HepG2 (cell line): Measurements from ENCODE around the gene NFATC3. TPM values are rescaled to one million over a fixed set of nuclear protein-coding genes. Genes with fewer than 3 reads are reported as not detected.

Experiments
- CREM ChIP-seq, 2 experiments: sonication (generic) in 1 of 2; formaldehyde crosslinking in 1 of 2; IDR thresholded peaks; 2 replicates each; pipeline versions ENCODE4 v1.4.0 to v1.6.1; 2016 to 2020; ENCODE audit warnings: antibody characterized with exemption in 1 of 2, mild to moderate bottlenecking in 1 of 2, missing genetic modification reagents in 1 of 2
- FOXK2 ChIP-seq: fragments of 450-650 bp; IDR thresholded peaks from 2 replicates; pipeline ENCODE4 v1.6.1; 2016
- GABPA ChIP-seq, 2 experiments: IDR thresholded peaks; 2 replicates each; pipeline ENCODE4 v1.6.1; 2011 to 2016; ENCODE audit warnings: low read depth in 2 of 2, low read length in 1 of 2, missing biosample characterization in 1 of 2, missing genetic modification characterization in 1 of 2
- GATAD1 ChIP-seq: IDR thresholded peaks from 2 replicates; pipeline ENCODE4 v1.6.1; 2016; ENCODE audit warnings: missing genetic modification reagents, missing compliant biosample characterization
- GTF3A ChIP-seq: sonication (generic); formaldehyde crosslinking; conservative IDR thresholded peaks from 2 replicates; pipeline ENCODE4 v1.4.0; 2020; ENCODE audit warnings: mild to moderate bottlenecking, missing genetic modification reagents
- MAFG ChIP-seq: sonication (generic); formaldehyde crosslinking; IDR thresholded peaks from 2 replicates; pipeline ENCODE4 v1.5.1; 2020; ENCODE audit warnings: mild to moderate bottlenecking, missing genetic modification reagents
- PAX8 ChIP-seq: sonication (generic); formaldehyde crosslinking; IDR thresholded peaks from 2 replicates; pipeline ENCODE4 v1.8.0; 2022; ENCODE audit warnings: mild to moderate bottlenecking, missing genetic modification reagents, borderline replicate concordance
- POGZ ChIP-seq: sonication (generic); formaldehyde crosslinking; IDR thresholded peaks from 2 replicates; pipeline ENCODE4 v1.4.0; 2020; ENCODE audit warnings: mild to moderate bottlenecking, missing genetic modification reagents
- ZC3H13 ChIP-seq: sonication (generic); formaldehyde crosslinking; IDR thresholded peaks from 2 replicates; pipeline ENCODE4 v1.8.1; 2023; ENCODE audit warnings: mild to moderate bottlenecking, missing genetic modification reagents, moderate library complexity
- ZNF251 ChIP-seq: sonication (generic); formaldehyde crosslinking; IDR thresholded peaks from 2 replicates; pipeline ENCODE4 v1.9.0; 2021; ENCODE audit warnings: mild to moderate bottlenecking, missing genetic modification reagents
- ZNF724P ChIP-seq: sonication (generic); formaldehyde crosslinking; IDR thresholded peaks from 2 replicates; pipeline ENCODE4 v1.8.0; 2022; ENCODE audit warnings: missing genetic modification reagents, borderline replicate concordance
- ZNF772 ChIP-seq: sonication (generic); formaldehyde crosslinking; IDR thresholded peaks from 2 replicates; pipeline ENCODE4 v1.5.0; 2020; ENCODE audit warnings: mild to moderate bottlenecking, missing genetic modification reagents
- polyA plus RNA-seq, 8 experiments: library from polyadenylated mRNA; depleted of rRNA in 3 of 8; stranded (reverse) in 7 of 8; unstranded in 1 of 8; fragments of >200 nt; fragmentation: Illumina TruSeq in 4 of 8; extraction: Trizol in 4 of 8; gene quantifications; 2 replicates each; pipeline versions ENCODE4 v1.2.1 to v1.2.3, GENCODE V29; 2011 to 2016; ENCODE audit warnings: low read depth in 4 of 8, missing spikeins in 1 of 8, mixed read lengths in 1 of 8; ENCODE audit not compliant: insufficient read depth in 1 of 8
- total RNA-seq, 5 experiments: library from RNA; depleted of rRNA; stranded (reverse); fragments of >200 nt; fragmentation: Illumina TruSeq; extraction: Trizol; gene quantifications; 2 replicates each; pipeline ENCODE4 v1.2.3, GENCODE V29; 2016; ENCODE audit warnings: low read depth in 1 of 5
- TF ChIP-seq, protein P1 (sequence below): sonication (generic); formaldehyde crosslinking; IDR thresholded peaks from 2 replicates; pipeline ENCODE4 v1.5.0; 2020; ENCODE audit warnings: missing genetic modification reagents
- TF ChIP-seq, protein P2 (sequence below): sonication (generic); formaldehyde crosslinking; IDR thresholded peaks from 2 replicates; pipeline ENCODE4 v1.8.1; 2023; ENCODE audit warnings: missing genetic modification reagents, mild to moderate bottlenecking, borderline replicate concordance
- TF ChIP-seq, protein P3 (sequence below): sonication (generic); formaldehyde crosslinking; IDR thresholded peaks from 2 replicates; pipeline ENCODE4 v1.5.0; 2020; ENCODE audit warnings: missing genetic modification reagents, mild to moderate bottlenecking, borderline replicate concordance
- TF ChIP-seq, protein P4 (sequence below): sonication (generic); formaldehyde crosslinking; IDR thresholded peaks from 2 replicates; pipeline ENCODE4 v1.4.0; 2020; ENCODE audit warnings: missing genetic modification reagents, borderline replicate concordance
- TF ChIP-seq, protein P5 (sequence below): sonication (generic); formaldehyde crosslinking; conservative IDR thresholded peaks from 2 replicates; pipeline ENCODE4 v1.4.0; 2020; ENCODE audit warnings: mild to moderate bottlenecking, missing genetic modification reagents, moderate library complexity

NFATC3 gene
- total and polyA plus RNA-seq, 2 of the 13 experiments (the other 11 are each of a cell fraction or from before 2014, with no cell fraction given), result 52.6 to 62.7 TPM

DNA sequence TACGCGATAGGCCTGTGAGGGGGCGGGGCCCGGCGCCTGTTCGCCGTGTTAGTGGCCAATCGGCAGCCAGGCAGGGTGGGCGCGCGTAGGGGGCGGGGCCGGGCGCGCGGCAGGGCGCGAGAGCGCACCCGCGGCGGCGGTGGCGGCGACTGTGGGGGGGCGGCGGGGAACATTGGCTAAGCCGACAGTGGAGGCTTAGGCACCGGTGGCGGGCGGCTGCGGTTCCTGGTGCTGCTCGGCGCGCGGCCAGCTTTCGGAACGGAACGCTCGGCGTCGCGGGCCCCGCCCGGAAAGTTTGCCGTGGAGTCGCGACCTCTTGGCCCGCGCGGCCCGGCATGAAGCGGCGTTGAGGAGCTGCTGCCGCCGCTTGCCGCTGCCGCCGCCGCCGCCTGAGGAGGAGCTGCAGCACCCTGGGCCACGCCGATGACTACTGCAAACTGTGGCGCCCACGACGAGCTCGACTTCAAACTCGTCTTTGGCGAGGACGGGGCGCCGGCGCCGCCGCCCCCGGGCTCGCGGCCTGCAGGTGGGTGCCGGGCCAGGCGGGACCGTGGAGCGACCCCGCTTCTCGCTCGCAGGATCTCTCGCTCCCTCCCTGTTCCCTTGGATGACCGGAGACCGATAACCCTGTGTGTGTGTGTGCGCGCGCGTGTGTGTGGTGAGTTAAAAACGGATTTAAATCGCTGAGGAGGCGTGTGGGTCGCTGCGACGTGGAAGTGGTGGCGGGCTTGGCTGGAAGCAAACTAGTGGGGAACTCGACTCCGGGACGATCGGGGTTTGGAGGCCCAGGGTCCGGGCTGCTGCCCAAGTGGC lies at the start of gene NFATC3 (continued):
- TF ChIP-seq, protein P1, sequence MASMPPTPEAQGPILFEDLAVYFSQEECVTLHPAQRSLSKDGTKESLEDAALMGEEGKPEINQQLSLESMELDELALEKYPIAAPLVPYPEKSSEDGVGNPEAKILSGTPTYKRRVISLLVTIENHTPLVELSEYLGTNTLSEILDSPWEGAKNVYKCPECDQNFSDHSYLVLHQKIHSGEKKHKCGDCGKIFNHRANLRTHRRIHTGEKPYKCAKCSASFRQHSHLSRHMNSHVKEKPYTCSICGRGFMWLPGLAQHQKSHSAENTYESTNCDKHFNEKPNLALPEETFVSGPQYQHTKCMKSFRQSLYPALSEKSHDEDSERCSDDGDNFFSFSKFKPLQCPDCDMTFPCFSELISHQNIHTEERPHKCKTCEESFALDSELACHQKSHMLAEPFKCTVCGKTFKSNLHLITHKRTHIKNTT (CRISPR knock-in tag), result no peak
- TF ChIP-seq POGZ (no peak; the same call in 1 of the 2 replicates), ZNF724P (no peak), ZC3H13 (CRISPR knock-in tag) (peak; percentile 44; the same call in 1 of the 2 replicates), FOXK2 (no peak), CREM (IDR thresholded peaks at IDR 0.05) (no peak), CREM (CRISPR knock-in tag; IDR thresholded peaks at IDR 0.05) (no peak), PAX8 (no peak), ZNF772 (CRISPR knock-in tag) (no peak), MAFG (CRISPR knock-in tag) (0 out of 2 replicates have a peak, but pooled peaks have one; percentile 35), GTF3A (no peak), ZNF251 (CRISPR knock-in tag) (no peak), GATAD1 (no peak; the same call in 1 of the 2 replicates), GABPA (IDR thresholded peaks at IDR 0.05; ENCODE audit: low read depth, low read length) (no peak), GABPA (CRISPR knock-in tag; IDR thresholded peaks at IDR 0.05; ENCODE audit: low read depth) (no peak)
- TF ChIP-seq, protein P2, sequence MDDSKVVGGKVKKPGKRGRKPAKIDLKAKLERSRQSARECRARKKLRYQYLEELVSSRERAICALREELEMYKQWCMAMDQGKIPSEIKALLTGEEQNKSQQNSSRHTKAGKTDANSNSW, result no peak
- TF ChIP-seq, protein P3, sequence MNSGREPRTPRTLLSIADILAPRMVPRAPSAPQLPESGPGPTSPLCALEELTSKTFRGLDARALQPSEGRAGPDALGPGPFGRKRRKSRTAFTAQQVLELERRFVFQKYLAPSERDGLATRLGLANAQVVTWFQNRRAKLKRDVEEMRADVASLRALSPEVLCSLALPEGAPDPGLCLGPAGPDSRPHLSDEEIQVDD, result peak; percentile 85; the same call in 1 of the 2 replicates
- TF ChIP-seq, protein P4, sequence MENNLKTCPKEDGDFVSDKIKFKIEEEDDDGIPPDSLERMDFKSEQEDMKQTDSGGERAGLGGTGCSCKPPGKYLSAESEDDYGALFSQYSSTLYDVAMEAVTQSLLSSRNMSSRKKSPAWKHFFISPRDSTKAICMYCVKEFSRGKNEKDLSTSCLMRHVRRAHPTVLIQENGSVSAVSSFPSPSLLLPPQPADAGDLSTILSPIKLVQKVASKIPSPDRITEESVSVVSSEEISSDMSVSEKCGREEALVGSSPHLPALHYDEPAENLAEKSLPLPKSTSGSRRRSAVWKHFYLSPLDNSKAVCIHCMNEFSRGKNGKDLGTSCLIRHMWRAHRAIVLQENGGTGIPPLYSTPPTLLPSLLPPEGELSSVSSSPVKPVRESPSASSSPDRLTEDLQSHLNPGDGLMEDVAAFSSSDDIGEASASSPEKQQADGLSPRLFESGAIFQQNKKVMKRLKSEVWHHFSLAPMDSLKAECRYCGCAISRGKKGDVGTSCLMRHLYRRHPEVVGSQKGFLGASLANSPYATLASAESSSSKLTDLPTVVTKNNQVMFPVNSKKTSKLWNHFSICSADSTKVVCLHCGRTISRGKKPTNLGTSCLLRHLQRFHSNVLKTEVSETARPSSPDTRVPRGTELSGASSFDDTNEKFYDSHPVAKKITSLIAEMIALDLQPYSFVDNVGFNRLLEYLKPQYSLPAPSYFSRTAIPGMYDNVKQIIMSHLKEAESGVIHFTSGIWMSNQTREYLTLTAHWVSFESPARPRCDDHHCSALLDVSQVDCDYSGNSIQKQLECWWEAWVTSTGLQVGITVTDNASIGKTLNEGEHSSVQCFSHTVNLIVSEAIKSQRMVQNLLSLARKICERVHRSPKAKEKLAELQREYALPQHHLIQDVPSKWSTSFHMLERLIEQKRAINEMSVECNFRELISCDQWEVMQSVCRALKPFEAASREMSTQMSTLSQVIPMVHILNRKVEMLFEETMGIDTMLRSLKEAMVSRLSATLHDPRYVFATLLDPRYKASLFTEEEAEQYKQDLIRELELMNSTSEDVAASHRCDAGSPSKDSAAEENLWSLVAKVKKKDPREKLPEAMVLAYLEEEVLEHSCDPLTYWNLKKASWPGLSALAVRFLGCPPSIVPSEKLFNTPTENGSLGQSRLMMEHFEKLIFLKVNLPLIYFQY, result no peak
- TF ChIP-seq, protein P5, sequence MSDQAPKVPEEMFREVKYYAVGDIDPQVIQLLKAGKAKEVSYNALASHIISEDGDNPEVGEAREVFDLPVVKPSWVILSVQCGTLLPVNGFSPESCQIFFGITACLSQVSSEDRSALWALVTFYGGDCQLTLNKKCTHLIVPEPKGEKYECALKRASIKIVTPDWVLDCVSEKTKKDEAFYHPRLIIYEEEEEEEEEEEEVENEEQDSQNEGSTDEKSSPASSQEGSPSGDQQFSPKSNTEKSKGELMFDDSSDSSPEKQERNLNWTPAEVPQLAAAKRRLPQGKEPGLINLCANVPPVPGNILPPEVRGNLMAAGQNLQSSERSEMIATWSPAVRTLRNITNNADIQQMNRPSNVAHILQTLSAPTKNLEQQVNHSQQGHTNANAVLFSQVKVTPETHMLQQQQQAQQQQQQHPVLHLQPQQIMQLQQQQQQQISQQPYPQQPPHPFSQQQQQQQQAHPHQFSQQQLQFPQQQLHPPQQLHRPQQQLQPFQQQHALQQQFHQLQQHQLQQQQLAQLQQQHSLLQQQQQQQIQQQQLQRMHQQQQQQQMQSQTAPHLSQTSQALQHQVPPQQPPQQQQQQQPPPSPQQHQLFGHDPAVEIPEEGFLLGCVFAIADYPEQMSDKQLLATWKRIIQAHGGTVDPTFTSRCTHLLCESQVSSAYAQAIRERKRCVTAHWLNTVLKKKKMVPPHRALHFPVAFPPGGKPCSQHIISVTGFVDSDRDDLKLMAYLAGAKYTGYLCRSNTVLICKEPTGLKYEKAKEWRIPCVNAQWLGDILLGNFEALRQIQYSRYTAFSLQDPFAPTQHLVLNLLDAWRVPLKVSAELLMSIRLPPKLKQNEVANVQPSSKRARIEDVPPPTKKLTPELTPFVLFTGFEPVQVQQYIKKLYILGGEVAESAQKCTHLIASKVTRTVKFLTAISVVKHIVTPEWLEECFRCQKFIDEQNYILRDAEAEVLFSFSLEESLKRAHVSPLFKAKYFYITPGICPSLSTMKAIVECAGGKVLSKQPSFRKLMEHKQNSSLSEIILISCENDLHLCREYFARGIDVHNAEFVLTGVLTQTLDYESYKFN (CRISPR knock-in tag), result no peak
